Liver (tissue), 9 donors: ENCODE data around the gene MLXIP. TPM values are rescaled to one million over a fixed set of nuclear protein-coding genes. Genes with fewer than 3 reads are reported as not detected.

ENCODE experiments used
- DNase-seq: peaks from one replicate; pipeline ENCODE4 v3.0.0-alpha.2; 2017; ENCODE audit warnings: low spot score
- H3K27ac ChIP-seq, 2 donors: one replicate each; pipeline ENCODE4 v1.7.0; 2013; ENCODE audit warnings: inconsistent platforms in 2 of 2, low read length in 2 of 2, control low read depth in 1 of 2, low read depth in 1 of 2, mild to moderate bottlenecking in 1 of 2
- H3K27me3 ChIP-seq, 4 donors: one replicate each; pipeline versions ENCODE4 v1.6.1 to v1.7.0; 2013; ENCODE audit warnings: low read length in 3 of 4, inconsistent platforms in 1 of 4, mild to moderate bottlenecking in 1 of 4, moderate library complexity in 1 of 4; ENCODE audit not compliant: control insufficient read depth in 4 of 4, insufficient read depth in 4 of 4
- H3K36me3 ChIP-seq, 4 donors: one replicate each; pipeline versions ENCODE4 v1.6.1 to v1.7.0; 2013; ENCODE audit warnings: low read length in 3 of 4, mild to moderate bottlenecking in 3 of 4, low read depth in 1 of 4, moderate library complexity in 1 of 4; ENCODE audit not compliant: control insufficient read depth in 4 of 4, insufficient read depth in 3 of 4
- H3K4me1 ChIP-seq, 4 donors: one replicate each; pipeline versions ENCODE4 v1.6.1 to v1.7.0; 2013; ENCODE audit warnings: low read length in 3 of 4, mild to moderate bottlenecking in 3 of 4, moderate library complexity in 1 of 4; ENCODE audit not compliant: control insufficient read depth in 4 of 4, insufficient read depth in 4 of 4
- H3K4me3 ChIP-seq, 3 donors: one replicate each; pipeline versions ENCODE4 v1.6.1 to v1.7.0; 2013; ENCODE audit warnings: low read length in 3 of 3, control low read depth in 1 of 3, low read depth in 1 of 3, mild to moderate bottlenecking in 1 of 3
- H3K9ac ChIP-seq, 2 donors: one replicate each; pipeline ENCODE4 v1.7.0; 2013; ENCODE audit warnings: low read length in 2 of 2, mild to moderate bottlenecking in 2 of 2, moderate library complexity in 2 of 2, control low read depth in 1 of 2, low read depth in 1 of 2
- H3K9me3 ChIP-seq, 4 donors: one replicate each; pipeline versions ENCODE4 v1.6.1 to v1.7.0; 2013; ENCODE audit warnings: low read length in 3 of 4; ENCODE audit not compliant: control insufficient read depth in 4 of 4
- EGR1 ChIP-seq, 2 donors: IDR thresholded peaks; 2 replicates each; pipeline ENCODE4 v1.6.1; 2016 to 2018; ENCODE audit warnings: antibody characterized with exemption in 2 of 2, low read depth in 2 of 2
- FOXA1 ChIP-seq: IDR thresholded peaks from 2 replicates; pipeline ENCODE4 v1.6.1; 2016; ENCODE audit warnings: antibody characterized with exemption
- FOXA2 ChIP-seq: IDR thresholded peaks from 2 replicates; pipeline ENCODE4 v1.6.1; 2016; ENCODE audit warnings: antibody characterized with exemption
- GABPA ChIP-seq, 2 donors: IDR thresholded peaks in 1 of 2; conservative IDR thresholded peaks in 1 of 2; 2 replicates each; pipeline ENCODE4 v1.6.1; 2016; ENCODE audit warnings: antibody characterized with exemption in 2 of 2, mild to moderate bottlenecking in 1 of 2, moderate library complexity in 1 of 2
- HNF4G ChIP-seq: IDR thresholded peaks from 2 replicates; pipeline ENCODE4 v1.6.1; 2016; ENCODE audit warnings: antibody characterized with exemption
- MAX ChIP-seq: IDR thresholded peaks from 2 replicates; pipeline ENCODE4 v1.6.1; 2016; ENCODE audit warnings: antibody characterized with exemption
- NR2F2 ChIP-seq: IDR thresholded peaks from 2 replicates; pipeline ENCODE4 v1.6.1; 2016; ENCODE audit warnings: antibody characterized with exemption
- RXRA ChIP-seq, 2 donors: IDR thresholded peaks; 2 replicates each; pipeline ENCODE4 v1.6.1; 2017 to 2018; ENCODE audit warnings: antibody characterized with exemption in 2 of 2, mild to moderate bottlenecking in 1 of 2
- TAF1 ChIP-seq: conservative IDR thresholded peaks from 2 replicates; pipeline ENCODE4 v1.6.1; 2016; ENCODE audit warnings: antibody characterized with exemption, mild to moderate bottlenecking
- YY1 ChIP-seq: IDR thresholded peaks from 2 replicates; pipeline ENCODE4 v1.6.1; 2016; ENCODE audit warnings: antibody characterized with exemption, mild to moderate bottlenecking
- WGBS: extraction: QIAGEN DNeasy Blood & Tissue Kit; methylation state at CpG from one replicate; pipeline ENCODE4 v1.1.7; 2013; 5-methylcytosine and 5-hydroxymethylcytosine counted together
- polyA plus RNA-seq, 2 donors: library from polyadenylated mRNA; stranded (reverse) in 1 of 2; unstranded in 1 of 2; fragments of 200-250 nt in 1 of 2; fragments of >200 nt in 1 of 2; fragmentation: Nextera tagmentation in 1 of 2; extraction: Ambion mirVana in 1 of 2; gene quantifications; one replicate each; pipeline versions ENCODE4 v1.2.1 to v1.2.3, GENCODE V29; 2013 to 2015
- total RNA-seq, 2 donors: library from RNA; depleted of rRNA; stranded (reverse); fragments of >200 nt; gene quantifications; one replicate each; pipeline ENCODE4 v1.2.3, GENCODE V29; 2014
- TF ChIP-seq, protein P1 (sequence below): IDR thresholded peaks from 2 replicates; pipeline ENCODE4 v1.6.1; 2016; ENCODE audit warnings: antibody characterized with exemption, mild to moderate bottlenecking
- TF ChIP-seq, protein P2 (sequence below): IDR thresholded peaks from 2 replicates; pipeline ENCODE4 v1.6.1; 2016; ENCODE audit warnings: antibody characterized with exemption
- donor health status: healthy.
- donor health status: healthy.
- donor health status: healthy.
- donor health status: healthy.
- donor health status: healthy.

Gene MLXIP
- total and polyA plus RNA-seq, 4 donors, result 10.6 to 19.5 (median 11.0) TPM

DNA sequence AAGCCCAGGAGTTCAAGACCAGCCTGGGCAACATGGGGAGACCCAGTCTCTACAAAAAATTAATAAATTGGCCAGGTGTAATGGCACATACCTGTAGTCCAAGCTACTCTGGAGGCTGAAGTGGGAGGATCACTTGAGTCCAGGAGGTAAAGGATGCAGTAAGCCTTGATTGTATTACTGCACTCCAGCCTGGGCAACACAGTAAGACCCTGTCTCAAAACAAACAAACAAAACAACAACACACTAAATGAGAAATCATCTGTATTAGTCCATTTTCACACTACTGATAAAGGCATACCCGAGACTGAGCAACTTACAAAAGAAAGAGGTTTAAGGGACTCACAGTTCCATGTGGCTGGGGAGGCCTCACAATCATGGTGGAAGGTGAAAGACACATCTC lies 4.7 kb upstream of the MLXIP start:
- Histone ChIP-seq H3K4me3 (no peak overlapping the region), H3K9me3 (no peaks in the 10 kb centered on the region), H3K9ac (no peak overlapping the region), H3K36me3 (no peaks in the 10 kb centered on the region), H3K4me1 (peaks cover 3 to 16% (median 9%) of the 10 kb centered on the region in 4 donors), H3K27ac (no peak overlapping the region), H3K27me3 (no peaks in the 10 kb centered on the region)
- TF ChIP-seq YY1 (no peak), TAF1 (no peak), GABPA (IDR thresholded peaks at IDR 0.05 in 1 of 2, conservative IDR thresholded peaks at IDR 0.05 in 1 of 2) (no peak)
- 97% methylated on average over 1 of the region's 1 CpG for WGBS
- DNase-seq, result no peak

DNA sequence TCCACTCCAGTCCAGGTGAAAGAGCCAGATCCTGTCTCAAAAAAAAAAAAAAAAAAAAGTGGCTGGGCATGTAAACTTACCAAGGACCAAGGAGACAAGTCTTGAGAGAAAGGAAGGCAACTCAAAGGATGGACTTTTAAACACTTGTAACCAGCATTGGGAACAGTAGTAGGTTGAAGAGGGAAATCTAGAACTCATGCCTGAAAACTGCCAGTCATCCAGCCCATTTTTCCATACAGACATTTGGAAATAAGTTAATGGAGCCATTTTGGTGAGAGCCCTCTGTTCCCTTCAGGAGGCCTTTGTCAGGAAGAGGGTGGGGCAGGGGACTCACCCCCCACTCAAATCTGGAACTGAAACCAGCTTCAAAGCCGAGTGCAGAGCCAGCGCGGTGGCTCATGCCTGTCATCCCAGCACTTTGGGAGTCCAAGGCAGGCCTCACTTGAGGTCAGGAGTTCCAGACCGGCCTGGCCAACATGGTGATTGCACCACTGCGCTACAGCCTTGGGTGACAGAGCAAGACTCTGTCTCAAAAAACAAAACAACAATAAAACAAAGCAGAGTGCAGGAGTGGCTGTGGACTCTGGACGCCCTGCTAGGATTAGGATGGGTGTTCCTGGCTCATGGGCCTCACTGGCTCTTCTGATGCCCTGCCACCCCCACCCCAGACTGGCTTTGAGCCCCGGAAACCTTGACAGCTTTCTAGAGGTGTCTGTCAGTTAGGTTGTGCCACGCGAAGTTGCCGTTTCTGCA lies 1.6 kb upstream of the MLXIP start:
- H3K9ac ChIP-seq, result no peak overlapping the region
- TF ChIP-seq NR2F2 (no peak), MAX (no peak), GABPA (IDR thresholded peaks at IDR 0.05 in 1 of 2, conservative IDR thresholded peaks at IDR 0.05 in 1 of 2) (no peak), RXRA (IDR thresholded peaks at IDR 0.05) (no peak), FOXA1 (no peak), FOXA2 (no peak), HNF4G (no peak)
- TF ChIP-seq, protein P1, sequence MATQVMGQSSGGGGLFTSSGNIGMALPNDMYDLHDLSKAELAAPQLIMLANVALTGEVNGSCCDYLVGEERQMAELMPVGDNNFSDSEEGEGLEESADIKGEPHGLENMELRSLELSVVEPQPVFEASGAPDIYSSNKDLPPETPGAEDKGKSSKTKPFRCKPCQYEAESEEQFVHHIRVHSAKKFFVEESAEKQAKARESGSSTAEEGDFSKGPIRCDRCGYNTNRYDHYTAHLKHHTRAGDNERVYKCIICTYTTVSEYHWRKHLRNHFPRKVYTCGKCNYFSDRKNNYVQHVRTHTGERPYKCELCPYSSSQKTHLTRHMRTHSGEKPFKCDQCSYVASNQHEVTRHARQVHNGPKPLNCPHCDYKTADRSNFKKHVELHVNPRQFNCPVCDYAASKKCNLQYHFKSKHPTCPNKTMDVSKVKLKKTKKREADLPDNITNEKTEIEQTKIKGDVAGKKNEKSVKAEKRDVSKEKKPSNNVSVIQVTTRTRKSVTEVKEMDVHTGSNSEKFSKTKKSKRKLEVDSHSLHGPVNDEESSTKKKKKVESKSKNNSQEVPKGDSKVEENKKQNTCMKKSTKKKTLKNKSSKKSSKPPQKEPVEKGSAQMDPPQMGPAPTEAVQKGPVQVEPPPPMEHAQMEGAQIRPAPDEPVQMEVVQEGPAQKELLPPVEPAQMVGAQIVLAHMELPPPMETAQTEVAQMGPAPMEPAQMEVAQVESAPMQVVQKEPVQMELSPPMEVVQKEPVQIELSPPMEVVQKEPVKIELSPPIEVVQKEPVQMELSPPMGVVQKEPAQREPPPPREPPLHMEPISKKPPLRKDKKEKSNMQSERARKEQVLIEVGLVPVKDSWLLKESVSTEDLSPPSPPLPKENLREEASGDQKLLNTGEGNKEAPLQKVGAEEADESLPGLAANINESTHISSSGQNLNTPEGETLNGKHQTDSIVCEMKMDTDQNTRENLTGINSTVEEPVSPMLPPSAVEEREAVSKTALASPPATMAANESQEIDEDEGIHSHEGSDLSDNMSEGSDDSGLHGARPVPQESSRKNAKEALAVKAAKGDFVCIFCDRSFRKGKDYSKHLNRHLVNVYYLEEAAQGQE, result no peak
- WGBS, result 81% methylated on average over 10 of the region's 10 CpGs
- DNase-seq, result no peak
- no peaks in the 10 kb centered on the region for H3K36me3 ChIP-seq
- no peak overlapping the region for H3K4me3 ChIP-seq
- H3K27ac ChIP-seq, result no peak overlapping the region
- H3K4me1 ChIP-seq, result peaks cover 8 to 45% (median 23%) of the 10 kb centered on the region in 4 donors
- H3K9me3 ChIP-seq, result no peaks in the 10 kb centered on the region
- H3K27me3 ChIP-seq, result no peaks in the 10 kb centered on the region

- no peaks in the 10 kb centered on the region for H3K27me3 ChIP-seq
- peak overlapping the region; percentile 57 to 85 for H3K9ac ChIP-seq
- no peak for DNase-seq
- H3K9me3 ChIP-seq, result no peaks in the 10 kb centered on the region
- peaks cover 6 to 52% (median 24%) of the 10 kb centered on the region in 4 donors for H3K4me1 ChIP-seq
- no peaks in the 10 kb centered on the region for H3K36me3 ChIP-seq
- TF ChIP-seq EGR1 (IDR thresholded peaks at IDR 0.05; ENCODE audit: low read depth in 2 of 2), result no peak
- TF ChIP-seq, protein P1, result no peak
- TF ChIP-seq, protein P2, sequence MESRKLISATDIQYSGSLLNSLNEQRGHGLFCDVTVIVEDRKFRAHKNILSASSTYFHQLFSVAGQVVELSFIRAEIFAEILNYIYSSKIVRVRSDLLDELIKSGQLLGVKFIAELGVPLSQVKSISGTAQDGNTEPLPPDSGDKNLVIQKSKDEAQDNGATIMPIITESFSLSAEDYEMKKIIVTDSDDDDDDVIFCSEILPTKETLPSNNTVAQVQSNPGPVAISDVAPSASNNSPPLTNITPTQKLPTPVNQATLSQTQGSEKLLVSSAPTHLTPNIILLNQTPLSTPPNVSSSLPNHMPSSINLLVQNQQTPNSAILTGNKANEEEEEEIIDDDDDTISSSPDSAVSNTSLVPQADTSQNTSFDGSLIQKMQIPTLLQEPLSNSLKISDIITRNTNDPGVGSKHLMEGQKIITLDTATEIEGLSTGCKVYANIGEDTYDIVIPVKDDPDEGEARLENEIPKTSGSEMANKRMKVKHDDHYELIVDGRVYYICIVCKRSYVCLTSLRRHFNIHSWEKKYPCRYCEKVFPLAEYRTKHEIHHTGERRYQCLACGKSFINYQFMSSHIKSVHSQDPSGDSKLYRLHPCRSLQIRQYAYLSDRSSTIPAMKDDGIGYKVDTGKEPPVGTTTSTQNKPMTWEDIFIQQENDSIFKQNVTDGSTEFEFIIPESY, result no peak
- no peak for TF ChIP-seq YY1
- TF ChIP-seq TAF1, result no peak
- H3K4me3 ChIP-seq, result peak overlapping the region; percentile 85 to 94 (median 91)
- H3K27ac ChIP-seq, result peak overlapping the region; percentile 64 to 72
- WGBS, result 7% methylated on average over 38 of the region's 38 CpGs
Observed at GRCh38 chr12:122079033-122079531, 526 bp downstream of the MLXIP start.
